ENCODE data around the gene RHOJ. TPM values are rescaled to one million over a fixed set of nuclear protein-coding genes. Genes with fewer than 3 reads are reported as not detected.

RHOJ gene
- total and polyA plus RNA-seq, 2 experiments from 2014 or later: 0.17 TPM; not detected in 1

DNA sequence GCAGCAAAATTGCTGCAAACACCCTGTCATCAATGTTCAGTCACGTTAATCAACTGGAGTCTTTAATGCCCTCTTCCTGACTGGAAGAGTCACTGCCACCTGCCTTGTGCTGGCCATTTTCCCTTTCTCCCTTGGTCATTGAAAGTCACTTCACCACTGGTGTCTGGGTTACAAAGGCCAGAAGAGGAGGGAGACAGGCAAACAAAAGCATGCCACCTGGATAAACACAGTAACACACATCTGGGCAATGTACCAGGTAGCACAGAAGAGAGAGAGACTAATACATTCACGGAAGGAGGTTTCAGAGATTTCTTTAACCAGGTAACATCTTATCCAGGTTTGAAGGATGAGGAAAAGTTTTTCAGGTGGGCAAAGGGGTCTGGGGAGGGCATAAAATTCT is 81.8 kb downstream of the RHOJ start:
- no peaks in the 10 kb centered on the region for H3K79me2 ChIP-seq (replicated peaks; ENCODE audit: insufficient read depth)
- peaks cover 5% of the 10 kb centered on the region for H3K4me1 Mint-ChIP-seq
- H3K27me3 ChIP-seq (ENCODE audit: insufficient read depth): no peaks in the 10 kb centered on the region
- H3K4me1 ChIP-seq (ENCODE audit: insufficient read depth): no peaks in the 10 kb centered on the region; the same call in 1 of the 2 replicates
- no peak overlapping the region for H3K4me3 Mint-ChIP-seq
- H3K4me2 ChIP-seq: no peak overlapping the region
- H3K9me3 Mint-ChIP-seq: no peaks in the 10 kb centered on the region
- H3K36me3 Mint-ChIP-seq (ENCODE audit: low read depth): no peaks in the 10 kb centered on the region
- H3K27me3 Mint-ChIP-seq (ENCODE audit: insufficient read depth, low read depth, poor library complexity): no peaks in the 10 kb centered on the region
- H3K27ac Mint-ChIP-seq: no peak overlapping the region
- no peak overlapping the region for H3K27ac ChIP-seq (ENCODE audit: low read depth)
- H4K20me1 ChIP-seq (replicated peaks; ENCODE audit: insufficient read depth): no peaks in the 10 kb centered on the region
- H3F3A ChIP-seq (replicated peaks; ENCODE audit: low read depth): no peaks in the 10 kb centered on the region
- no peak for DNase-seq (ENCODE audit: low spot score)
- ATAC-seq: no peak
- H2AFZ ChIP-seq: no peak overlapping the region
- no peak overlapping the region for H3K4me3 ChIP-seq
- TF ChIP-seq CREB1 (CRISPR knock-in tag; IDR thresholded peaks at IDR 0.05; ENCODE audit: low read depth) (no peak), JUNB (IDR thresholded peaks at IDR 0.05; ENCODE audit: unreplicated experiment) (no peak), EZH2phosphoT487 (IDR thresholded peaks at IDR 0.05; ENCODE audit: unreplicated experiment) (no peak), STAT1 (IDR thresholded peaks at IDR 0.05; ENCODE audit: unreplicated experiment) (no peak), ZNF331 (CRISPR knock-in tag; IDR thresholded peaks at IDR 0.05; ENCODE audit: low read depth) (no peak)
- TF ChIP-seq, protein P1, sequence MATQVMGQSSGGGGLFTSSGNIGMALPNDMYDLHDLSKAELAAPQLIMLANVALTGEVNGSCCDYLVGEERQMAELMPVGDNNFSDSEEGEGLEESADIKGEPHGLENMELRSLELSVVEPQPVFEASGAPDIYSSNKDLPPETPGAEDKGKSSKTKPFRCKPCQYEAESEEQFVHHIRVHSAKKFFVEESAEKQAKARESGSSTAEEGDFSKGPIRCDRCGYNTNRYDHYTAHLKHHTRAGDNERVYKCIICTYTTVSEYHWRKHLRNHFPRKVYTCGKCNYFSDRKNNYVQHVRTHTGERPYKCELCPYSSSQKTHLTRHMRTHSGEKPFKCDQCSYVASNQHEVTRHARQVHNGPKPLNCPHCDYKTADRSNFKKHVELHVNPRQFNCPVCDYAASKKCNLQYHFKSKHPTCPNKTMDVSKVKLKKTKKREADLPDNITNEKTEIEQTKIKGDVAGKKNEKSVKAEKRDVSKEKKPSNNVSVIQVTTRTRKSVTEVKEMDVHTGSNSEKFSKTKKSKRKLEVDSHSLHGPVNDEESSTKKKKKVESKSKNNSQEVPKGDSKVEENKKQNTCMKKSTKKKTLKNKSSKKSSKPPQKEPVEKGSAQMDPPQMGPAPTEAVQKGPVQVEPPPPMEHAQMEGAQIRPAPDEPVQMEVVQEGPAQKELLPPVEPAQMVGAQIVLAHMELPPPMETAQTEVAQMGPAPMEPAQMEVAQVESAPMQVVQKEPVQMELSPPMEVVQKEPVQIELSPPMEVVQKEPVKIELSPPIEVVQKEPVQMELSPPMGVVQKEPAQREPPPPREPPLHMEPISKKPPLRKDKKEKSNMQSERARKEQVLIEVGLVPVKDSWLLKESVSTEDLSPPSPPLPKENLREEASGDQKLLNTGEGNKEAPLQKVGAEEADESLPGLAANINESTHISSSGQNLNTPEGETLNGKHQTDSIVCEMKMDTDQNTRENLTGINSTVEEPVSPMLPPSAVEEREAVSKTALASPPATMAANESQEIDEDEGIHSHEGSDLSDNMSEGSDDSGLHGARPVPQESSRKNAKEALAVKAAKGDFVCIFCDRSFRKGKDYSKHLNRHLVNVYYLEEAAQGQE (IDR thresholded peaks at IDR 0.05; ENCODE audit: unreplicated experiment): no peak
- TF ChIP-seq, protein P2, sequence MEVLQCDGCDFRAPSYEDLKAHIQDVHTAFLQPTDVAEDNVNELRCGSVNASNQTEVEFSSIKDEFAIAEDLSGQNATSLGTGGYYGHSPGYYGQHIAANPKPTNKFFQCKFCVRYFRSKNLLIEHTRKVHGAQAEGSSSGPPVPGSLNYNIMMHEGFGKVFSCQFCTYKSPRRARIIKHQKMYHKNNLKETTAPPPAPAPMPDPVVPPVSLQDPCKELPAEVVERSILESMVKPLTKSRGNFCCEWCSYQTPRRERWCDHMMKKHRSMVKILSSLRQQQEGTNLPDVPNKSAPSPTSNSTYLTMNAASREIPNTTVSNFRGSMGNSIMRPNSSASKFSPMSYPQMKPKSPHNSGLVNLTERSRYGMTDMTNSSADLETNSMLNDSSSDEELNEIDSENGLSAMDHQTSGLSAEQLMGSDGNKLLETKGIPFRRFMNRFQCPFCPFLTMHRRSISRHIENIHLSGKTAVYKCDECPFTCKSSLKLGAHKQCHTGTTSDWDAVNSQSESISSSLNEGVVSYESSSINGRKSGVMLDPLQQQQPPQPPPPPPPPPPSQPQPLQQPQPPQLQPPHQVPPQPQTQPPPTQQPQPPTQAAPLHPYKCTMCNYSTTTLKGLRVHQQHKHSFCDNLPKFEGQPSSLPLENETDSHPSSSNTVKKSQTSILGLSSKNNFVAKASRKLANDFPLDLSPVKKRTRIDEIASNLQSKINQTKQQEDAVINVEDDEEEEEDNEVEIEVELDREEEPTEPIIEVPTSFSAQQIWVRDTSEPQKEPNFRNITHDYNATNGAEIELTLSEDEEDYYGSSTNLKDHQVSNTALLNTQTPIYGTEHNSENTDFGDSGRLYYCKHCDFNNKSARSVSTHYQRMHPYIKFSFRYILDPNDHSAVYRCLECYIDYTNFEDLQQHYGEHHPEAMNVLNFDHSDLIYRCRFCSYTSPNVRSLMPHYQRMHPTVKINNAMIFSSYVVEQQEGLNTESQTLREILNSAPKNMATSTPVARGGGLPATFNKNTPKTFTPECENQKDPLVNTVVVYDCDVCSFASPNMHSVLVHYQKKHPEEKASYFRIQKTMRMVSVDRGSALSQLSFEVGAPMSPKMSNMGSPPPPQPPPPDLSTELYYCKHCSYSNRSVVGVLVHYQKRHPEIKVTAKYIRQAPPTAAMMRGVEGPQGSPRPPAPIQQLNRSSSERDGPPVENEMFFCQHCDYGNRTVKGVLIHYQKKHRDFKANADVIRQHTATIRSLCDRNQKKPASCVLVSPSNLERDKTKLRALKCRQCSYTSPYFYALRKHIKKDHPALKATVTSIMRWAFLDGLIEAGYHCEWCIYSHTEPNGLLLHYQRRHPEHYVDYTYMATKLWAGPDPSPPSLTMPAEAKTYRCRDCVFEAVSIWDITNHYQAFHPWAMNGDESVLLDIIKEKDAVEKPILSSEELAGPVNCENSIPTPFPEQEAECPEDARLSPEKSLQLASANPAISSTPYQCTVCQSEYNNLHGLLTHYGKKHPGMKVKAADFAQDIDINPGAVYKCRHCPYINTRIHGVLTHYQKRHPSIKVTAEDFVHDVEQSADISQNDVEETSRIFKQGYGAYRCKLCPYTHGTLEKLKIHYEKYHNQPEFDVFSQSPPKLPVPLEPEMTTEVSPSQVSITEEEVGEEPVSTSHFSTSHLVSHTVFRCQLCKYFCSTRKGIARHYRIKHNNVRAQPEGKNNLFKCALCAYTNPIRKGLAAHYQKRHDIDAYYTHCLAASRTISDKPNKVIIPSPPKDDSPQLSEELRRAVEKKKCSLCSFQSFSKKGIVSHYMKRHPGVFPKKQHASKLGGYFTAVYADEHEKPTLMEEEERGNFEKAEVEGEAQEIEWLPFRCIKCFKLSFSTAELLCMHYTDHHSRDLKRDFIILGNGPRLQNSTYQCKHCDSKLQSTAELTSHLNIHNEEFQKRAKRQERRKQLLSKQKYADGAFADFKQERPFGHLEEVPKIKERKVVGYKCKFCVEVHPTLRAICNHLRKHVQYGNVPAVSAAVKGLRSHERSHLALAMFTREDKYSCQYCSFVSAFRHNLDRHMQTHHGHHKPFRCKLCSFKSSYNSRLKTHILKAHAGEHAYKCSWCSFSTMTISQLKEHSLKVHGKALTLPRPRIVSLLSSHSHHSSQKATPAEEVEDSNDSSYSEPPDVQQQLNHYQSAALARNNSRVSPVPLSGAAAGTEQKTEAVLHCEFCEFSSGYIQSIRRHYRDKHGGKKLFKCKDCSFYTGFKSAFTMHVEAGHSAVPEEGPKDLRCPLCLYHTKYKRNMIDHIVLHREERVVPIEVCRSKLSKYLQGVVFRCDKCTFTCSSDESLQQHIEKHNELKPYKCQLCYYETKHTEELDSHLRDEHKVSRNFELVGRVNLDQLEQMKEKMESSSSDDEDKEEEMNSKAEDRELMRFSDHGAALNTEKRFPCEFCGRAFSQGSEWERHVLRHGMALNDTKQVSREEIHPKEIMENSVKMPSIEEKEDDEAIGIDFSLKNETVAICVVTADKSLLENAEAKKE (CRISPR knock-in tag; IDR thresholded peaks at IDR 0.05): no peak
- H3K36me3 ChIP-seq (ENCODE audit: insufficient read depth): no peaks in the 10 kb centered on the region
- H3K9me2 ChIP-seq (ENCODE audit: insufficient read depth): no peaks in the 10 kb centered on the region
